Gastroesophageal sphincter (tissue), 3 donors: ENCODE measurements around the gene SMPD2.

Experiments used
- POLR2A ChIP-seq, 2 donors: fragments of 450-650 bp; IDR thresholded peaks; one replicate each; pipeline ENCODE4 v1.6.1; 2017; ENCODE audit warnings: antibody characterized with exemption in 2 of 2, mild to moderate bottlenecking in 2 of 2, moderate library complexity in 1 of 2
- POLR2AphosphoS5 ChIP-seq: sonication (generic); formaldehyde crosslinking; IDR thresholded peaks from one replicate; pipeline ENCODE4 v1.6.1; 2017; ENCODE audit warnings: antibody characterized with exemption
- TF ChIP-seq, protein P1 (sequence below), 4 experiments: fragments of 200-600 bp in 2 of 4; fragments of 450-650 bp in 2 of 4; sonication (generic) in 1 of 4; IDR thresholded peaks; one replicate each; pipeline ENCODE4 v1.5.1; 2017 to 2019; ENCODE audit warnings: antibody characterized with exemption in 4 of 4, mild to moderate bottlenecking in 2 of 4, moderate library complexity in 2 of 4

DNA sequence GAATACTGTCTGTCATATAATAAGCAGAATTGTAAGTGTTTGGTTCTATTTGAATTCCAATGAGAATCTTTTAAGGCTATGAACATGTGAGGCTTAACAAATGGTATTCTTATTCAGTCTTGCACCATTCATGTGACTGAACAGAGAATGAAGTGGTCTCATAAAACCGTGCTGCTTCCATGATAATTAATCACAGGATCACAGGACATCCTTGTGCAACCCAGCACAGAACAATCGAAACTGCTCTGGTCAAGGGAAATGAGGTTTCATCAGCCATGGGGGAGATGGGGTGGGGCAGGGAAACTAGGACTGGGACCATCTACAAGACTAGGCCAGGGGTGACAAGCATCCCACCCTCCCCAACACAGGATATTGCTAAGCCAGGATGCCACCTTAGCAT is 6.1 kb upstream of the SMPD2 start:
- TF ChIP-seq, protein P1, sequence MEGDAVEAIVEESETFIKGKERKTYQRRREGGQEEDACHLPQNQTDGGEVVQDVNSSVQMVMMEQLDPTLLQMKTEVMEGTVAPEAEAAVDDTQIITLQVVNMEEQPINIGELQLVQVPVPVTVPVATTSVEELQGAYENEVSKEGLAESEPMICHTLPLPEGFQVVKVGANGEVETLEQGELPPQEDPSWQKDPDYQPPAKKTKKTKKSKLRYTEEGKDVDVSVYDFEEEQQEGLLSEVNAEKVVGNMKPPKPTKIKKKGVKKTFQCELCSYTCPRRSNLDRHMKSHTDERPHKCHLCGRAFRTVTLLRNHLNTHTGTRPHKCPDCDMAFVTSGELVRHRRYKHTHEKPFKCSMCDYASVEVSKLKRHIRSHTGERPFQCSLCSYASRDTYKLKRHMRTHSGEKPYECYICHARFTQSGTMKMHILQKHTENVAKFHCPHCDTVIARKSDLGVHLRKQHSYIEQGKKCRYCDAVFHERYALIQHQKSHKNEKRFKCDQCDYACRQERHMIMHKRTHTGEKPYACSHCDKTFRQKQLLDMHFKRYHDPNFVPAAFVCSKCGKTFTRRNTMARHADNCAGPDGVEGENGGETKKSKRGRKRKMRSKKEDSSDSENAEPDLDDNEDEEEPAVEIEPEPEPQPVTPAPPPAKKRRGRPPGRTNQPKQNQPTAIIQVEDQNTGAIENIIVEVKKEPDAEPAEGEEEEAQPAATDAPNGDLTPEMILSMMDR (IDR thresholded peaks at IDR 0.05): no peak
- TF ChIP-seq POLR2AphosphoS5: no peak
- TF ChIP-seq POLR2A (IDR thresholded peaks at IDR 0.05): no peak
